ENCODE results near the gene LHX3. TPM values are rescaled to one million over a fixed set of nuclear protein-coding genes. Genes with fewer than 3 reads are reported as not detected.

The LHX3 gene
- total RNA-seq, 1 donor from 2014 or later, result not detected

DNA sequence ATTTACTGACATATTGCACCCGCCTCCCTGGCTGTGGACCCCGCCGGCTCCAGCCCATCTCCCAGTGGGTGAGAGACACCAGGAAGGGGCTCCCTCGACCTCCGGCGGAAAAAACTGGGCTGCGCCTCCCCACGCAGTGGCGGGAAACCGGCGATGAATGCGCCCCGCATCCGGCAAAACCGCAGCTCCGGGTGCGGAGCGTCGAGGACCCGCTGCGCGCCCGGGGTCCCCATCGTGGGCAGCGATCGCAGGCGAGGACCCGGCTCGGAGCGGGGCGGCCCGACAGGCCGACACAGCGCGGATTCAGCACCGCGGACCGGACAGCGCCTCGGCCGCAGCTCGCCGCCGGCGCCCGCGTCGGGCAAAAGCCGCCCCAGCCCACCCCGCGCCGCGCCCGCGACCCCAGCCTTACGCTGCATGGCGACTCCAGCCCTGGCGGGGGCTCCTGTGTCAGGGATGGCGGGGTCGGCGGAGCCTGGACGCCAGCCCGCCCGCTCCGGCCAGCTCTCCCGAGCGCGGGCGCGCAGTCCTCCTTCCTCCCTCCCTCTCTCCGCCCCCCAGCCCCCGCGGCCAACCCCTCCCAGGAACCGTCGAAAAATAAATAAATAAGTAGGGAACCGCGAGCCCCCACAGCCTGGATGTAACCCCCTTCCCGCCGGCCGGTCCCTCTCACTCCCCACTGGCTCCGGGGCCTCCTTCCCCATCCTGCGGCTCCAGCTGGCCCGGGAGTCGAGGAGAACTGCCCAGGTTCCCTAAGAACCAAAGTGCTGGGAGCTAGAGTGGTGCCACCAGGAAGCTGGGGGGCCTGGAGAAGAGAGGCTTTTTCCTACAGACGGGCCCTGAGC lies 3.1 kb downstream of the LHX3 start:
- TF ChIP-seq, protein P1, sequence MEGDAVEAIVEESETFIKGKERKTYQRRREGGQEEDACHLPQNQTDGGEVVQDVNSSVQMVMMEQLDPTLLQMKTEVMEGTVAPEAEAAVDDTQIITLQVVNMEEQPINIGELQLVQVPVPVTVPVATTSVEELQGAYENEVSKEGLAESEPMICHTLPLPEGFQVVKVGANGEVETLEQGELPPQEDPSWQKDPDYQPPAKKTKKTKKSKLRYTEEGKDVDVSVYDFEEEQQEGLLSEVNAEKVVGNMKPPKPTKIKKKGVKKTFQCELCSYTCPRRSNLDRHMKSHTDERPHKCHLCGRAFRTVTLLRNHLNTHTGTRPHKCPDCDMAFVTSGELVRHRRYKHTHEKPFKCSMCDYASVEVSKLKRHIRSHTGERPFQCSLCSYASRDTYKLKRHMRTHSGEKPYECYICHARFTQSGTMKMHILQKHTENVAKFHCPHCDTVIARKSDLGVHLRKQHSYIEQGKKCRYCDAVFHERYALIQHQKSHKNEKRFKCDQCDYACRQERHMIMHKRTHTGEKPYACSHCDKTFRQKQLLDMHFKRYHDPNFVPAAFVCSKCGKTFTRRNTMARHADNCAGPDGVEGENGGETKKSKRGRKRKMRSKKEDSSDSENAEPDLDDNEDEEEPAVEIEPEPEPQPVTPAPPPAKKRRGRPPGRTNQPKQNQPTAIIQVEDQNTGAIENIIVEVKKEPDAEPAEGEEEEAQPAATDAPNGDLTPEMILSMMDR (IDR thresholded peaks at IDR 0.05; ENCODE audit: unreplicated experiment), result no peak
- Mint-ChIP-seq H3K36me3 (peaks cover 4% of the 10 kb centered on the region), H3K4me1 (peaks cover under 1% of the 10 kb centered on the region), H3K4me3 (no peak overlapping the region), H3K27ac (no peak overlapping the region), H3K9me3 (no peaks in the 10 kb centered on the region), H3K27me3 (ENCODE audit: low read depth) (peaks cover 81% of the 10 kb centered on the region)
- DNase-seq (ENCODE audit: low spot score in 2 of 2, unreplicated experiment in 2 of 2), result peak; percentile 49 to 78

DNA sequence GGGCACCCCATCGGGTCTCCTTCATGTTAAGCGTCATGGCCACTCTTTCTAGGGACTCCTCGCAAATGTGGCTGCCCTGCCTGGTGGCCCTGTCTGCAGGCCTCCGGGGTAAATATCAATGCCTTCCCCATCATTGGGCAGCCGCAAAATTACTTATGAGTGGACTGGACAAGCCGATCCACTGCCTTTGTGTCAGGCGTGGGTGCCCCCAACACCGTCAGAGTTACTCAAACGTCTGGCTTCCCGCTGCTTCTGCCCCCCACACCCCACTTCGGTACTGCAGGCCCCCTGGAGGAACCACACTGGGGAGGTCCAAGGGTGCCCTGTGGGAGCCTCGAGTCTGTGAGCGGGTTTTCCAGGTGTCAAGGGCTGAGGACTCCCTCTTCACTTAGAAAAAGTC lies 3.8 kb downstream of the LHX3 start:
- H3K27ac Mint-ChIP-seq, result no peak overlapping the region
- DNase-seq (ENCODE audit: low spot score in 2 of 2, unreplicated experiment in 2 of 2), result no peak
- peaks cover 4% of the 10 kb centered on the region for H3K4me1 Mint-ChIP-seq
- TF ChIP-seq, protein P1 (IDR thresholded peaks at IDR 0.05; ENCODE audit: unreplicated experiment), result no peak
- peaks cover 84% of the 10 kb centered on the region for H3K27me3 Mint-ChIP-seq (ENCODE audit: low read depth)
- no peak overlapping the region for H3K4me3 Mint-ChIP-seq
- H3K9me3 Mint-ChIP-seq, result no peaks in the 10 kb centered on the region
- peaks cover 2% of the 10 kb centered on the region for H3K36me3 Mint-ChIP-seq

DNA sequence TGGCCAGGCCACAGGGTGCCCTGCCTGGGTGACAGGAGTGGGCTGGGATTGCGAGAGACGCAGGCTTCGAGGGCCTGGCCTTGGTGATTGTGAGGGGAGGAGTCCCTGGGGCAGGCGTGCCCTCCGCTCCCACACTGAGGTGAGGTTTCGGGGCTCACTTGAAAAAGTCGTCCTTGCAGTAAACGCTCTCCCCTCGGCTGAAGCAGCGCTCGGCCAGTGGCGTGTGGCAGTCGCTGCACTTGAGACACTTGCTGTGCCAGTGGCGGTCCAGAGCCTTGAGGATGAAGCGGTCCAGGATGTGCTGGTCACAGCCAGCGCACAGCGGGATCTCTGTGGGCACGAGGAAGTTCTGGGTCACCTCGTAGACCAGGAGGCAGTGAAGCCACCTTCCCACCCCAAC lies 4.5 kb downstream of the LHX3 start:
- Mint-ChIP-seq H3K27me3 (ENCODE audit: low read depth) (peaks cover 85% of the 10 kb centered on the region), H3K4me1 (peaks cover 4% of the 10 kb centered on the region)
- TF ChIP-seq, protein P1 (IDR thresholded peaks at IDR 0.05; ENCODE audit: unreplicated experiment), result no peak

DNA sequence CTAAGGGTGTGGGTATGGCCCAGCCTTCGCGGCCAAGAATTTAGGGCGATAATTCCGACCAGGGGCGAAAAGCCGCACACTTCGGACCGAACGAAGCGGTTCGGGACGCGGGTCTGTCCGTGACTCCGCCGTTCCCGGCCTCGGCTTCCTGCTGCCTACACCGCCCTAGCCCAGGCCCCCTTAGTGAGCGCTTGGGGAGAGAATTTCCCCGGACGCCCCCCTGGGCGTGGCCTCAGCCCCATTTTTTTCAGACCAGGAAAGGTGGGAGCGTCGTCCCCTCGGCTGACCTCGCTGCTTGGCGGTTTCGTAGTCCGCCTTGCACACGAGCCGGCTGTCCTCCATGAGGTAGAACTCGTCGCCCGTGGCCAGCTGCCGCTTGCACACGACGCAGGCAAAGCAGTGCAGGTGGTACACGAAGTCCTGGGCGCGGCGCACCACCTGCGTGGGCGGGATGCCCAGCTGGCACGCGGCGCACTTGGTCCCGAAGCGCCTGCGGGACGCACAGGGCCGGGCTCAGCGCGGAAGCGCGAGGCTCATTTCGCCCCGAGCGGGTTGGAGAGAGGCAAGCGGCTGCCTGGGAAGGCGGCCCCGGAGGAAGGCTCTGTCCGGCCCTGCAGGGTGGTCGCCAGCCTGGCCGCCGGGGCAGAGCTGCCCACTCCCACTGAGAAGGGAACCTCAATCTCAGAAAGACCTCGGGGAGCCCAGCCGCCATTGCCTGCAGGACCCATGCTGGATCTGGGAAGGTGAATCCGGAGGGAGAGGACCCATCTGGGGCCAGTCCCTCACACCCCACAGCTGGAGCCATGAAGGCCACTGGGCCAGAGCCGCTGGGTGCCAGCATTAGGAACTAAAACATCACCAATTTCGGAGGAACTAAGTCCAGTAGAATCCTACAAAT lies 5.3 kb downstream of the LHX3 start:
- Mint-ChIP-seq H3K36me3 (no peaks in the 10 kb centered on the region), H3K27me3 (ENCODE audit: low read depth) (peaks cover 86% of the 10 kb centered on the region), H3K9me3 (no peaks in the 10 kb centered on the region), H3K4me3 (no peak overlapping the region), H3K27ac (no peak overlapping the region), H3K4me1 (peaks cover 4% of the 10 kb centered on the region)
- TF ChIP-seq, protein P1 (IDR thresholded peaks at IDR 0.05; ENCODE audit: unreplicated experiment), result no peak
- no peak for DNase-seq (ENCODE audit: low spot score in 2 of 2, unreplicated experiment in 2 of 2)

More for the DNA sequence above, 4.5 kb downstream of the LHX3 start:
- Mint-ChIP-seq H3K36me3 (no peaks in the 10 kb centered on the region), H3K9me3 (no peaks in the 10 kb centered on the region), H3K27ac (no peak overlapping the region), H3K4me3 (no peak overlapping the region)
- no peak for DNase-seq (ENCODE audit: low spot score in 2 of 2, unreplicated experiment in 2 of 2)

DNA sequence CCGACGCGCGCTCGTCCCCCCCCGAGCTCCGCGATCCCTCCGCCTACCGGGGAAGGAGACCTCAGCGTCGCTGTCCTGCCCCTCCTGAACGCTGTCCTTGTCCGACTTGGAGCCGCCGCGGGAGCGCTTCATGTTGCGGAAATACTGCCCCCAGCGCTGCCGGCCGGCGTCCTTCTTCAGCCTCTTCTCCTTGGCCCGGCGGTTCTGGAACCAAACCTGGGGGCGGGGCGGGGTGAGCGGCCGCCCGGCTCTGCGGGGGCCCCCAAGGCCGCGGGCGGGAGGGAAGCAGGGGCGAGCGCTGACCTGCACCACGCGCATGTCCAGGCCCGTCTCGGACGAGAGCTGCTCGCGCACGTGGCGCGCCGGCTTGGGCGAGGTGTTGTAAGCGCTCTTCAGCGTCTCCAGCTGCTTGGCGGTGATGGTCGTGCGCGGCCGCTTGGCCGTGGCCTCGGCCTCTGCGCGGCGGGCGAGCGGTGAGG lies 6.3 kb downstream of the LHX3 start:
- H3K27me3 Mint-ChIP-seq (ENCODE audit: low read depth), result peaks cover 84% of the 10 kb centered on the region
- peaks cover 4% of the 10 kb centered on the region for H3K4me1 Mint-ChIP-seq
- no peak overlapping the region for H3K4me3 Mint-ChIP-seq
- no peak for DNase-seq (ENCODE audit: low spot score in 2 of 2, unreplicated experiment in 2 of 2)
- TF ChIP-seq, protein P1 (IDR thresholded peaks at IDR 0.05; ENCODE audit: unreplicated experiment), result no peak
- H3K36me3 Mint-ChIP-seq, result no peaks in the 10 kb centered on the region
- H3K9me3 Mint-ChIP-seq, result no peaks in the 10 kb centered on the region
- H3K27ac Mint-ChIP-seq, result no peak overlapping the region
